Prostate gland (tissue), 2 donors: ENCODE results near the gene WWTR1. TPM values are rescaled to one million over a fixed set of nuclear protein-coding genes. Genes with fewer than 3 reads are reported as not detected.

Source experiments
- DNase-seq: peaks from one replicate; pipeline ENCODE4 v3.0.0-alpha.2; 2019; ENCODE audit warnings: low spot score
- H3K27ac ChIP-seq, 2 donors: fragments of 200-600 bp; sonication (generic); 2 replicates each; pipeline ENCODE4 v1.5.1; 2017 to 2019
- H3K27me3 ChIP-seq: fragments of 200-600 bp; sonication (generic); replicated peaks from 2 replicates; pipeline ENCODE4 v1.5.1; 2019; ENCODE audit not compliant: insufficient read depth
- H3K36me3 ChIP-seq, 2 donors: fragments of 200-600 bp; sonication (generic); 1 replicate in 1 of 2; 2 replicates in 1 of 2; pipeline versions ENCODE4 v1.5.1 to v1.8.1; 2017 to 2019
- H3K4me1 ChIP-seq: fragments of 200-600 bp; sonication (generic); replicated peaks from 2 replicates; pipeline ENCODE4 v1.5.1; 2019
- H3K4me3 ChIP-seq, 2 donors: fragments of 200-600 bp; sonication (generic); 2 replicates each; pipeline ENCODE4 v1.5.1; 2017 to 2019
- H3K9me3 ChIP-seq: fragments of 200-600 bp; sonication (generic); 2 replicates; pipeline ENCODE4 v1.5.1; 2017
- CTCF ChIP-seq, 4 experiments: fragments of 200-600 bp in 2 of 4; fragments of 450-650 bp in 2 of 4; sonication (generic) in 2 of 4; IDR thresholded peaks; 1 replicate in 3 of 4; 2 replicates in 1 of 4; pipeline ENCODE4 v1.5.1; 2016 to 2019; ENCODE audit warnings: antibody characterized with exemption in 4 of 4, mild to moderate bottlenecking in 2 of 4, moderate library complexity in 2 of 4
- POLR2A ChIP-seq: fragments of 450-650 bp; IDR thresholded peaks from one replicate; pipeline ENCODE4 v1.6.1; 2016; ENCODE audit warnings: antibody characterized with exemption, mild to moderate bottlenecking
- POLR2AphosphoS5 ChIP-seq: sonication (generic); formaldehyde crosslinking; IDR thresholded peaks from one replicate; pipeline ENCODE4 v1.6.1; 2017; ENCODE audit warnings: antibody characterized with exemption
- WGBS: methylation state at CpG from one replicate; pipeline ENCODE4 v1.1.5; 2018; 5-methylcytosine and 5-hydroxymethylcytosine counted together
- intact Hi-C: fragments of 100-400 bp; cut with DNase I; formaldehyde crosslinking; loops from one replicate; pipeline ENCODE4 v1.14.2; 2022
- total RNA-seq, 2 donors: library from RNA; depleted of rRNA; stranded (reverse); fragments of >200 nt; gene quantifications; one replicate each; pipeline ENCODE4 v1.1.0, GENCODE V29; 2016

The WWTR1 gene
- total RNA-seq, 2 donors from 2014 or later = 47.5 to 79.4 TPM

- Histone ChIP-seq H3K36me3 (no peaks in the 10 kb centered on the region), H3K4me3 (no peak overlapping the region), H3K9me3 (no peaks in the 10 kb centered on the region), H3K27ac (no peak overlapping the region), H3K27me3 (no peaks in the 10 kb centered on the region), H3K4me1 (no peaks in the 10 kb centered on the region)
- intact Hi-C loops = no loop called here
- DNase-seq = no peak
- TF ChIP-seq POLR2A (no peak), CTCF (IDR thresholded peaks at IDR 0.05) (no peak), POLR2AphosphoS5 (no peak)
- 94% methylated on average over 2 of the region's 2 CpGs for WGBS
These were observed 43.8 kb downstream of the WWTR1 start for GRCh38 chr3:149613988-149614387.

- TF ChIP-seq POLR2A = no peak
- TF ChIP-seq POLR2AphosphoS5 = no peak
- TF ChIP-seq CTCF (IDR thresholded peaks at IDR 0.05) = no peak
- no peak for DNase-seq
- Histone ChIP-seq H3K4me1 (no peaks in the 10 kb centered on the region), H3K36me3 (no peaks in the 10 kb centered on the region), H3K27ac (no peak overlapping the region), H3K9me3 (no peaks in the 10 kb centered on the region), H3K27me3 (no peaks in the 10 kb centered on the region), H3K4me3 (no peak overlapping the region)
- WGBS = 81% methylated on average over 4 of the region's 4 CpGs
- intact Hi-C loops = no loop called here
These were observed 45.4 kb downstream of the WWTR1 start for GRCh38 chr3:149612456-149612855.

GRCh38 chr3:149611149-149611548 is 46.7 kb downstream of the WWTR1 start:
- Histone ChIP-seq H3K4me1 (no peaks in the 10 kb centered on the region), H3K9me3 (no peaks in the 10 kb centered on the region), H3K27me3 (no peaks in the 10 kb centered on the region), H3K4me3 (no peak overlapping the region), H3K36me3 (no peaks in the 10 kb centered on the region), H3K27ac (no peak overlapping the region)
- no peak for DNase-seq
- intact Hi-C loops = no loop called here
- TF ChIP-seq CTCF (IDR thresholded peaks at IDR 0.05) (no peak), POLR2AphosphoS5 (no peak), POLR2A (no peak)
- 96% methylated on average over 2 of the region's 2 CpGs for WGBS

- DNase-seq = no peak
- Histone ChIP-seq H3K36me3 (no peaks in the 10 kb centered on the region), H3K27me3 (no peaks in the 10 kb centered on the region), H3K4me1 (no peaks in the 10 kb centered on the region), H3K4me3 (no peak overlapping the region), H3K9me3 (no peaks in the 10 kb centered on the region), H3K27ac (no peak overlapping the region)
- TF ChIP-seq CTCF (IDR thresholded peaks at IDR 0.05) (no peak), POLR2A (no peak), POLR2AphosphoS5 (no peak)
- intact Hi-C loops = no loop called here
- 37% methylated on average over 6 of the region's 6 CpGs for WGBS
These were observed 47.3 kb downstream of the WWTR1 start for GRCh38 chr3:149610351-149611105.

- no peak for TF ChIP-seq POLR2A
- no peak for TF ChIP-seq POLR2AphosphoS5
- no peak for TF ChIP-seq CTCF (IDR thresholded peaks at IDR 0.05)
- no peaks in the 10 kb centered on the region for H3K9me3 ChIP-seq
- H3K4me3 ChIP-seq = no peak overlapping the region
- DNase-seq = no peak
- H3K4me1 ChIP-seq = no peaks in the 10 kb centered on the region
- WGBS = 55% methylated on average over 4 of the region's 4 CpGs
- intact Hi-C loops = no loop called here
- no peaks in the 10 kb centered on the region for H3K27me3 ChIP-seq
- H3K36me3 ChIP-seq = no peaks in the 10 kb centered on the region
- H3K27ac ChIP-seq = no peak overlapping the region
These were observed 48.2 kb downstream of the WWTR1 start for GRCh38 chr3:149609595-149609994.
